Glutamatergic neuron (in vitro differentiated cells): Measurements from ENCODE around the gene EIF4G2. TPM values are rescaled to one million over a fixed set of nuclear protein-coding genes. Genes with fewer than 3 reads are reported as not detected.
A peak's percentile ranks its signal among the peaks of the same experiment; 100 is the strongest.

Experiments
- DNase-seq: peaks from one replicate; pipeline ENCODE4 v3.0.0; 2022
- H3K27ac Mint-ChIP-seq: one replicate; pipeline ENCODE4 v1.8.0; 2020; ENCODE audit warnings: mild to moderate bottlenecking, mixed read lengths, inconsistent platforms; ENCODE audit not compliant: unreplicated experiment
- H3K27me3 Mint-ChIP-seq: one replicate; pipeline ENCODE4 v1.8.0; 2020; ENCODE audit warnings: mild to moderate bottlenecking, moderate library complexity, mixed read lengths, inconsistent platforms; ENCODE audit not compliant: unreplicated experiment
- H3K36me3 Mint-ChIP-seq: one replicate; pipeline ENCODE4 v1.8.0; 2020; ENCODE audit warnings: mild to moderate bottlenecking, mixed read lengths, inconsistent platforms; ENCODE audit not compliant: unreplicated experiment
- H3K4me1 Mint-ChIP-seq: one replicate; pipeline ENCODE4 v1.8.0; 2020; ENCODE audit warnings: mild to moderate bottlenecking, low read depth, mixed read lengths, inconsistent platforms; ENCODE audit not compliant: unreplicated experiment
- H3K4me3 Mint-ChIP-seq: one replicate; pipeline ENCODE4 v1.8.0; 2020; ENCODE audit warnings: mild to moderate bottlenecking, mixed read lengths, inconsistent platforms; ENCODE audit not compliant: unreplicated experiment
- H3K9me3 Mint-ChIP-seq: one replicate; pipeline ENCODE4 v1.8.0; 2020; ENCODE audit warnings: mild to moderate bottlenecking, moderate library complexity, mixed read lengths, inconsistent platforms; ENCODE audit not compliant: unreplicated experiment
- CTCF ChIP-seq: fragments of 200-600 bp; sonication (generic); IDR thresholded peaks from one replicate; pipeline ENCODE4 v1.5.0; 2021; ENCODE audit not compliant: partially characterized antibody, unreplicated experiment
- total RNA-seq: library from RNA; stranded (reverse); fragmentation: NEBNext Ultra II Directional; extraction: Animal tissue kit (Norgen Biotek cat#: 25700); gene quantifications from one replicate; pipeline ENCODE4 v1.2.1, GENCODE V29; 2021; ENCODE audit not compliant: unreplicated experiment

EIF4G2 gene
- total RNA-seq, 1 donor from 2014 or later: 1,663 TPM

GRCh38 chr11:10805741-10806140 is 3.0 kb downstream of the EIF4G2 start:
- peaks cover 27% of the 10 kb centered on the region for H3K9me3 Mint-ChIP-seq
- no peak for TF ChIP-seq CTCF
- peaks cover 24% of the 10 kb centered on the region for H3K4me1 Mint-ChIP-seq
- DNase-seq: no peak
- peaks cover 17% of the 10 kb centered on the region for H3K36me3 Mint-ChIP-seq
- H3K4me3 Mint-ChIP-seq: peak overlapping the region; percentile 96
- H3K27me3 Mint-ChIP-seq: peaks cover 15% of the 10 kb centered on the region
- H3K27ac Mint-ChIP-seq: peak overlapping the region; percentile 48

- DNase-seq: no peak
- no peak for TF ChIP-seq CTCF
- peaks cover 21% of the 10 kb centered on the region for H3K36me3 Mint-ChIP-seq
- H3K9me3 Mint-ChIP-seq: peaks cover 19% of the 10 kb centered on the region
- H3K27ac Mint-ChIP-seq: no peak overlapping the region
- peaks cover 15% of the 10 kb centered on the region for H3K27me3 Mint-ChIP-seq
- H3K4me1 Mint-ChIP-seq: peaks cover 20% of the 10 kb centered on the region
- peak overlapping the region; percentile 13 for H3K4me3 Mint-ChIP-seq
Measured at GRCh38 chr11:10803676-10804075, 5.0 kb downstream of the EIF4G2 start.

GRCh38 chr11:10800292-10800691 is 8.4 kb downstream of the EIF4G2 start:
- TF ChIP-seq CTCF: no peak
- no peak overlapping the region for H3K4me3 Mint-ChIP-seq
- H3K9me3 Mint-ChIP-seq: peaks cover 6% of the 10 kb centered on the region
- DNase-seq: no peak
- no peak overlapping the region for H3K27ac Mint-ChIP-seq
- peaks cover 11% of the 10 kb centered on the region for H3K4me1 Mint-ChIP-seq
- H3K27me3 Mint-ChIP-seq: peaks cover 3% of the 10 kb centered on the region
- peaks cover 16% of the 10 kb centered on the region for H3K36me3 Mint-ChIP-seq

GRCh38 chr11:10798330-10798928 is 10.3 kb downstream of the EIF4G2 start:
- peaks cover 3% of the 10 kb centered on the region for H3K27me3 Mint-ChIP-seq
- DNase-seq: no peak
- no peak for TF ChIP-seq CTCF
- H3K4me1 Mint-ChIP-seq: peaks cover 1% of the 10 kb centered on the region
- no peak overlapping the region for H3K27ac Mint-ChIP-seq
- H3K36me3 Mint-ChIP-seq: peaks cover 5% of the 10 kb centered on the region
- H3K4me3 Mint-ChIP-seq: no peak overlapping the region
- peaks cover 4% of the 10 kb centered on the region for H3K9me3 Mint-ChIP-seq

GRCh38 chr11:10797531-10797930 is 11.2 kb downstream of the EIF4G2 start:
- peaks cover 6% of the 10 kb centered on the region for H3K9me3 Mint-ChIP-seq
- H3K27ac Mint-ChIP-seq: no peak overlapping the region
- H3K36me3 Mint-ChIP-seq: peaks cover 4% of the 10 kb centered on the region
- H3K4me1 Mint-ChIP-seq: peaks cover 4% of the 10 kb centered on the region
- H3K27me3 Mint-ChIP-seq: peaks cover 5% of the 10 kb centered on the region
- DNase-seq: no peak
- no peak for TF ChIP-seq CTCF
- H3K4me3 Mint-ChIP-seq: no peak overlapping the region
